Fibroblast of skin of abdomen (primary cell): ENCODE results near the gene GAB4.
"Not testable (repeated sequence)": the region's sequence is repeated elsewhere in the genome, so short reads cannot be mapped to it uniquely, and the experiment has no call there.

Experiments
- DNase-seq: peaks from one replicate; pipeline ENCODE4 v3.0.0-alpha.2; 2013

GAB4 gene

GRCh38 chr22:16958475-16958874 lies 49.5 kb downstream of the GAB4 start:
- no peak for DNase-seq

- DNase-seq = no peak
These were observed 50.2 kb downstream of the GAB4 start for GRCh38 chr22:16957781-16958180.

GRCh38 chr22:16956290-16956689 lies 51.7 kb downstream of the GAB4 start:
- no peak for DNase-seq

- DNase-seq = no peak
These were observed 52.3 kb downstream of the GAB4 start for GRCh38 chr22:16955678-16956210.

- DNase-seq = no peak
These were observed 52.9 kb downstream of the GAB4 start for GRCh38 chr22:16955081-16955480.

GRCh38 chr22:16954060-16954403 lies 54.0 kb downstream of the GAB4 start:
- no peak for DNase-seq

- no peak for DNase-seq
These were observed 54.6 kb downstream of the GAB4 start for GRCh38 chr22:16953206-16954059.

- no peak for DNase-seq
These were observed 58.5 kb downstream of the GAB4 start for GRCh38 chr22:16949561-16949960.

GRCh38 chr22:16937811-16938210 lies 70.2 kb downstream of the GAB4 start:
- no peak for DNase-seq

- not testable (repeated sequence) for DNase-seq
These were observed 70.8 kb downstream of the GAB4 start for GRCh38 chr22:16937209-16937608.

- no peak for DNase-seq
These were observed 71.4 kb downstream of the GAB4 start for GRCh38 chr22:16936625-16937024.

- DNase-seq = no peak
These were observed 72.8 kb downstream of the GAB4 start for GRCh38 chr22:16935209-16935608.

GRCh38 chr22:16933291-16934282 lies 74.4 kb downstream of the GAB4 start:
- DNase-seq = no peak

- no peak for DNase-seq
These were observed 75.4 kb downstream of the GAB4 start for GRCh38 chr22:16932577-16932976.

- DNase-seq = no peak
These were observed 82.5 kb downstream of the GAB4 start for GRCh38 chr22:16925407-16925966.

- no peak for DNase-seq
These were observed 85.3 kb downstream of the GAB4 start for GRCh38 chr22:16922706-16923105.

GRCh38 chr22:16922076-16922475 lies 85.9 kb downstream of the GAB4 start:
- no peak for DNase-seq

GRCh38 chr22:16917144-16918003 lies 90.6 kb downstream of the GAB4 start:
- peak; percentile 5 for DNase-seq

- DNase-seq = no peak
These were observed 92.3 kb downstream of the GAB4 start for GRCh38 chr22:16915701-16916100.

GRCh38 chr22:16914911-16915310 lies 93.1 kb downstream of the GAB4 start:
- not testable (repeated sequence) for DNase-seq

GRCh38 chr22:16914006-16914405 lies 94.0 kb downstream of the GAB4 start:
- no peak for DNase-seq

GRCh38 chr22:16912281-16912680 lies 95.7 kb downstream of the GAB4 start:
- DNase-seq = no peak
